H9 (cell line): ENCODE measurements around the gene ZNF407. TPM values are rescaled to one million over a fixed set of nuclear protein-coding genes. Genes with fewer than 3 reads are reported as not detected.

Experiments used
- DNase-seq: peaks from one replicate; pipeline ENCODE4 v3.0.0-alpha.2; 2017
- H2AFZ ChIP-seq: one replicate; pipeline ENCODE4 v1.6.1; 2013; ENCODE audit warnings: mild to moderate bottlenecking, low read length, control low read depth, moderate library complexity
- H2AK5ac ChIP-seq: 2 replicates; pipeline ENCODE4 v1.6.1; 2013; ENCODE audit warnings: low read length, control low read depth, mixed read lengths; ENCODE audit not compliant: insufficient read length
- H2BK120ac ChIP-seq: one replicate; pipeline ENCODE4 v1.6.1; 2013; ENCODE audit warnings: low read depth, mild to moderate bottlenecking, low read length, control low read depth, inconsistent platforms; ENCODE audit not compliant: poor library complexity, severe bottlenecking
- H2BK12ac ChIP-seq: 2 replicates; pipeline ENCODE4 v1.6.1; 2013; ENCODE audit warnings: low read length, control low read depth, mixed read lengths, low read depth; ENCODE audit not compliant: insufficient read length
- H2BK15ac ChIP-seq: 2 replicates; pipeline ENCODE4 v1.6.1; 2013; ENCODE audit warnings: low read depth, low read length, control low read depth
- H2BK20ac ChIP-seq: one replicate; pipeline ENCODE4 v1.6.1; 2013; ENCODE audit warnings: low read depth, mild to moderate bottlenecking, low read length, control low read depth, inconsistent platforms; ENCODE audit not compliant: poor library complexity, severe bottlenecking
- H2BK5ac ChIP-seq: 2 replicates; pipeline ENCODE4 v1.6.1; 2013; ENCODE audit warnings: low read length, control low read depth, mixed read lengths; ENCODE audit not compliant: insufficient read length
- H3K14ac ChIP-seq: 2 replicates; pipeline ENCODE4 v1.6.1; 2013; ENCODE audit warnings: low read length, control low read depth; ENCODE audit not compliant: insufficient read depth
- H3K18ac ChIP-seq: 2 replicates; pipeline ENCODE4 v1.6.1; 2013; ENCODE audit warnings: low read depth, mild to moderate bottlenecking, mixed read lengths, low read length, control low read depth; ENCODE audit not compliant: insufficient read length
- H3K23ac ChIP-seq: 2 replicates; pipeline ENCODE4 v1.6.1; 2013; ENCODE audit warnings: low read length, control low read depth, mixed read lengths, low read depth; ENCODE audit not compliant: insufficient read length
- H3K23me2 ChIP-seq: 2 replicates; pipeline ENCODE4 v1.6.1; 2013; ENCODE audit warnings: low read depth, mild to moderate bottlenecking, mixed read lengths, low read length, control low read depth; ENCODE audit not compliant: insufficient read length, poor library complexity, severe bottlenecking
- H3K27ac ChIP-seq: 2 replicates; pipeline ENCODE4 v1.5.1; 2013; ENCODE audit warnings: low read length, control low read depth, mixed read lengths, low read depth; ENCODE audit not compliant: insufficient read length
- H3K27me3 ChIP-seq: 2 replicates; pipeline ENCODE4 v1.6.1; 2013; ENCODE audit warnings: low read length, control low read depth, inconsistent platforms; ENCODE audit not compliant: insufficient read depth
- H3K4ac ChIP-seq: 2 replicates; pipeline ENCODE4 v1.6.1; 2013; ENCODE audit warnings: low read depth, mild to moderate bottlenecking, control low read depth, inconsistent platforms, low read length, moderate library complexity
- H3K4me1 ChIP-seq: 2 replicates; pipeline ENCODE4 v1.6.1; 2013; ENCODE audit warnings: low read length, control low read depth, inconsistent platforms; ENCODE audit not compliant: insufficient read depth
- H3K4me2 ChIP-seq: 2 replicates; pipeline ENCODE4 v1.6.1; 2013; ENCODE audit warnings: low read length, control low read depth, mixed read lengths; ENCODE audit not compliant: insufficient read length, insufficient read depth
- H3K56ac ChIP-seq: 2 replicates; pipeline ENCODE4 v1.6.1; 2013; ENCODE audit warnings: low read depth, mild to moderate bottlenecking, mixed read lengths, low read length, control low read depth; ENCODE audit not compliant: insufficient read length
- H3K79me1 ChIP-seq: 2 replicates; pipeline ENCODE4 v1.6.1; 2013; ENCODE audit warnings: low read depth, mild to moderate bottlenecking, moderate library complexity, low read length, control low read depth, inconsistent platforms; ENCODE audit not compliant: insufficient read depth, poor library complexity, severe bottlenecking
- H3K79me2 ChIP-seq: 2 replicates; pipeline ENCODE4 v1.6.1; 2013; ENCODE audit warnings: low read length, control low read depth, inconsistent platforms; ENCODE audit not compliant: insufficient read depth
- H3K9ac ChIP-seq: 2 replicates; pipeline ENCODE4 v1.6.1; 2013; ENCODE audit warnings: low read length, control low read depth, mixed read lengths; ENCODE audit not compliant: insufficient read length; ENCODE audit errors: extremely low read depth
- H3K9me3 ChIP-seq: one replicate; pipeline ENCODE4 v1.6.1; 2013; ENCODE audit warnings: low read depth, low read length, inconsistent platforms; ENCODE audit not compliant: control insufficient read depth
- H3T11ph ChIP-seq: one replicate; pipeline ENCODE4 v1.6.1; 2013; ENCODE audit warnings: mild to moderate bottlenecking, low read length, control low read depth, inconsistent platforms
- H4K20me1 ChIP-seq: one replicate; pipeline ENCODE4 v1.6.1; 2013; ENCODE audit not compliant: control insufficient read depth, insufficient read length, insufficient read depth
- H4K5ac ChIP-seq: 2 replicates; pipeline ENCODE4 v1.6.1; 2013; ENCODE audit warnings: low read depth, mild to moderate bottlenecking, mixed read lengths, low read length, control low read depth; ENCODE audit not compliant: insufficient read length
- H4K8ac ChIP-seq: replicated peaks from 2 replicates; pipeline ENCODE4 v1.6.1; 2013; ENCODE audit warnings: low read length, control low read depth, mixed read lengths, low read depth; ENCODE audit not compliant: insufficient read length
- H4K91ac ChIP-seq: 2 replicates; pipeline ENCODE4 v1.6.1; 2013; ENCODE audit warnings: low read depth, mild to moderate bottlenecking, moderate library complexity, mixed read lengths, low read length, control low read depth; ENCODE audit not compliant: insufficient read length
- H3K27ac Mint-ChIP-seq, 3 experiments: 2 replicates in 2 of 3; 3 replicates in 1 of 3; pipeline ENCODE4 v1.8.0; 2020 to 2021; ENCODE audit warnings: mixed read lengths in 3 of 3, mild to moderate bottlenecking in 1 of 3, moderate library complexity in 1 of 3
- H3K27me3 Mint-ChIP-seq: 2 replicates; pipeline ENCODE4 v1.8.0; 2021; ENCODE audit warnings: low read depth, mild to moderate bottlenecking, moderate library complexity, mixed read lengths
- H3K36me3 Mint-ChIP-seq, 3 experiments: 2 replicates in 2 of 3; 3 replicates in 1 of 3; pipeline ENCODE4 v1.8.0; 2020 to 2021; ENCODE audit warnings: low read depth in 3 of 3, mixed read lengths in 3 of 3; ENCODE audit not compliant: insufficient read depth in 1 of 3
- H3K4me1 Mint-ChIP-seq, 2 experiments: 2 replicates each; pipeline ENCODE4 v1.8.0; 2020; ENCODE audit warnings: mixed read lengths in 2 of 2
- H3K4me3 Mint-ChIP-seq, 2 experiments: 2 replicates in 1 of 2; 3 replicates in 1 of 2; pipeline ENCODE4 v1.8.0; 2020 to 2021; ENCODE audit warnings: mild to moderate bottlenecking in 2 of 2, mixed read lengths in 2 of 2, moderate library complexity in 1 of 2
- H3K9me3 Mint-ChIP-seq, 2 experiments: 2 replicates in 1 of 2; 3 replicates in 1 of 2; pipeline ENCODE4 v1.8.0; 2020; ENCODE audit warnings: mild to moderate bottlenecking in 2 of 2, mixed read lengths in 2 of 2, moderate library complexity in 1 of 2
- CTCF ChIP-seq: fragments of 200-600 bp; sonication (generic); conservative IDR thresholded peaks from 3 replicates; pipeline ENCODE4 v1.8.0; 2021; ENCODE audit warnings: antibody characterized with exemption, mild to moderate bottlenecking
- WGBS: extraction: QIAGEN DNeasy Blood & Tissue Kit; methylation state at CpG from one replicate; pipeline ENCODE4 v1.1.7; 2013; ENCODE audit warnings: missing lambda C conversion rate, low lambda C conversion rate, mixed read lengths; ENCODE audit not compliant: insufficient read length; ENCODE audit errors: extremely low coverage; 5-methylcytosine and 5-hydroxymethylcytosine counted together
- total RNA-seq: library from RNA; stranded (reverse); gene quantifications from 2 replicates; pipeline ENCODE4 v1.2.1, GENCODE V29; 2021

ZNF407 gene
- total RNA-seq, 1 experiment from 2014 or later, result 8.7 TPM

GRCh38 chr18:74961596-74961995 is 363.9 kb downstream of the ZNF407 start:
- Mint-ChIP-seq H3K36me3 (peaks cover 0 to 5% (median 2%) of the 10 kb centered on the region in 3 experiments; a peak in 2 of 7 replicates), H3K9me3 (peaks cover 3% of the 10 kb centered on the region in 2 experiments; a peak in 3 of 5 replicates), H3K27me3 (no peaks in the 10 kb centered on the region), H3K4me1 (peaks cover 11 to 18% of the 10 kb centered on the region in 2 experiments), H3K27ac (no peak overlapping the region), H3K4me3 (no peak overlapping the region)
- no peak overlapping the region for H2AK5ac ChIP-seq
- no peak overlapping the region for H3K56ac ChIP-seq
- no peak for DNase-seq
- H2BK5ac ChIP-seq, result no peak overlapping the region
- no peak overlapping the region for H3T11ph ChIP-seq
- no peak overlapping the region for H2BK12ac ChIP-seq
- WGBS, result no CpG with 5 or more reads among the region's 6 CpGs
- H3K23ac ChIP-seq, result no peak overlapping the region
- TF ChIP-seq CTCF, result no peak
- H3K4ac ChIP-seq, result no peak overlapping the region
- no peak overlapping the region for H4K5ac ChIP-seq
- no peak overlapping the region for H2BK120ac ChIP-seq
- no peaks in the 10 kb centered on the region for H3K79me2 ChIP-seq
- no peaks in the 10 kb centered on the region for H3K79me1 ChIP-seq
- no peak overlapping the region for H2AFZ ChIP-seq
- H3K23me2 ChIP-seq, result no peaks in the 10 kb centered on the region
- no peak overlapping the region for H2BK20ac ChIP-seq
- no peak overlapping the region for H3K18ac ChIP-seq
- H4K91ac ChIP-seq, result no peak overlapping the region
- H3K4me1 ChIP-seq, result no peaks in the 10 kb centered on the region
- no peak overlapping the region for H3K14ac ChIP-seq
- H3K27me3 ChIP-seq, result no peaks in the 10 kb centered on the region
- no peak overlapping the region for H4K8ac ChIP-seq
- no peak overlapping the region for H3K27ac ChIP-seq
- no peaks in the 10 kb centered on the region for H4K20me1 ChIP-seq
- no peak overlapping the region for H3K4me2 ChIP-seq
- H3K9ac ChIP-seq, result no peak overlapping the region
- no peak overlapping the region for H2BK15ac ChIP-seq
- H3K9me3 ChIP-seq, result no peaks in the 10 kb centered on the region
